Neural cell (in vitro differentiated cells): ENCODE data around the gene E2F3. TPM values are rescaled to one million over a fixed set of nuclear protein-coding genes. Genes with fewer than 3 reads are reported as not detected.

Experiments used
- H2AFZ ChIP-seq: fragments of 200-600, 300-800 bp; sonication (generic), shearing (Covaris generic); 2 replicates; pipeline ENCODE4 v1.6.0; 2014; ENCODE audit warnings: low read depth, mild to moderate bottlenecking, antibody characterized with exemption, low read length, moderate library complexity
- H3F3A ChIP-seq: fragments of 200-600 bp; shearing (Covaris generic); 2 replicates; pipeline ENCODE4 v1.6.1; 2016; ENCODE audit warnings: mild to moderate bottlenecking, moderate library complexity, mixed read lengths, antibody characterized with exemption, low read length; ENCODE audit not compliant: insufficient read depth, poor library complexity, severe bottlenecking
- H3K27ac ChIP-seq: fragments of 200-600, 300-800 bp; sonication (generic), shearing (Covaris generic); 2 replicates; pipeline ENCODE4 v1.5.1; 2014; ENCODE audit warnings: mild to moderate bottlenecking, low read length, moderate library complexity
- H3K27me3 ChIP-seq: fragments of 300-800, 200-600 bp; sonication (generic), shearing (Covaris generic); 2 replicates; pipeline ENCODE4 v1.6.0; 2014; ENCODE audit warnings: mild to moderate bottlenecking, low read depth, low read length, moderate library complexity; ENCODE audit not compliant: insufficient read depth
- H3K36me3 ChIP-seq: fragments of 300-800, 200-600 bp; sonication (generic), shearing (Covaris generic); 2 replicates; pipeline ENCODE4 v1.5.1; 2014; ENCODE audit warnings: mild to moderate bottlenecking, antibody characterized with exemption, low read length, moderate library complexity; ENCODE audit not compliant: insufficient read depth
- H3K4me2 ChIP-seq: fragments of 300-800, 200-600 bp; sonication (generic), shearing (Covaris generic); 2 replicates; pipeline ENCODE4 v1.6.0; 2014; ENCODE audit warnings: mild to moderate bottlenecking, low read length
- H3K4me3 ChIP-seq: fragments of 300-800, 200-600 bp; sonication (generic), shearing (Covaris generic); 2 replicates; pipeline ENCODE4 v1.5.1; 2014; ENCODE audit warnings: mild to moderate bottlenecking, low read length, moderate library complexity
- H3K79me2 ChIP-seq: fragments of 200-600 bp; shearing (Covaris generic); replicated peaks from 2 replicates; pipeline ENCODE4 v1.6.0; 2014; ENCODE audit warnings: mild to moderate bottlenecking, low read length, moderate library complexity; ENCODE audit not compliant: insufficient read depth
- H3K9ac ChIP-seq: fragments of 300-800, 200-600 bp; sonication (generic), shearing (Covaris generic); 2 replicates; pipeline ENCODE4 v1.6.1; 2016; ENCODE audit warnings: mild to moderate bottlenecking, low read length, mixed read lengths
- H3K9me2 ChIP-seq: fragments of 200-600 bp; shearing (Covaris generic); 2 replicates; pipeline ENCODE4 v1.6.1; 2016; ENCODE audit warnings: mild to moderate bottlenecking, low read length, mixed read lengths; ENCODE audit not compliant: insufficient read depth
- H3K9me3 ChIP-seq: fragments of 200-600, 300-800 bp; sonication (generic), shearing (Covaris generic); 2 replicates; pipeline ENCODE4 v1.6.1; 2016; ENCODE audit warnings: mild to moderate bottlenecking, mixed run types, low read length, moderate library complexity, mixed read lengths
- H4K20me1 ChIP-seq: fragments of 200-600 bp; shearing (Covaris generic); 2 replicates; pipeline ENCODE4 v1.6.1; 2016; ENCODE audit warnings: mild to moderate bottlenecking, mixed run types; ENCODE audit not compliant: insufficient read depth
- CTCF ChIP-seq: fragments of 450-650 bp; IDR thresholded peaks from 2 replicates; pipeline ENCODE4 v1.5.1; 2014; ENCODE audit warnings: antibody characterized with exemption, mild to moderate bottlenecking, moderate library complexity; ENCODE audit not compliant: poor library complexity, severe bottlenecking
- EP300 ChIP-seq: fragments of 450-650 bp; conservative IDR thresholded peaks from 2 replicates; pipeline ENCODE4 v1.6.1; 2014; ENCODE audit warnings: antibody characterized with exemption, mild to moderate bottlenecking, moderate library complexity; ENCODE audit not compliant: poor library complexity, severe bottlenecking
- EZH2 ChIP-seq: fragments of 200-600, 300-800 bp; shearing (Covaris generic), sonication (generic); IDR thresholded peaks from 2 replicates; pipeline ENCODE4 v1.6.1; 2014; ENCODE audit warnings: antibody characterized with exemption, low read length, borderline replicate concordance, mild to moderate bottlenecking; ENCODE audit not compliant: insufficient read depth, poor library complexity, severe bottlenecking
- MXI1 ChIP-seq: fragments of 450-650 bp; conservative IDR thresholded peaks from 2 replicates; pipeline ENCODE4 v1.6.1; 2014; ENCODE audit warnings: antibody characterized with exemption, mild to moderate bottlenecking; ENCODE audit not compliant: poor library complexity, severe bottlenecking
- POLR2AphosphoS5 ChIP-seq: IDR thresholded peaks from 2 replicates; pipeline ENCODE4 v1.6.1; 2012
- RAD21 ChIP-seq: fragments of 450-650 bp; conservative IDR thresholded peaks from 2 replicates; pipeline ENCODE4 v1.6.1; 2014; ENCODE audit warnings: antibody characterized with exemption, mild to moderate bottlenecking, moderate library complexity
- REST ChIP-seq: IDR thresholded peaks from 2 replicates; pipeline ENCODE4 v1.6.1; 2012; ENCODE audit warnings: borderline replicate concordance
- SMC3 ChIP-seq: fragments of 450-650 bp; conservative IDR thresholded peaks from 2 replicates; pipeline ENCODE4 v1.6.1; 2014; ENCODE audit warnings: antibody characterized with exemption, mild to moderate bottlenecking, moderate library complexity; ENCODE audit not compliant: poor library complexity
- TAF1 ChIP-seq: IDR thresholded peaks from 2 replicates; pipeline ENCODE4 v1.6.1; 2012; ENCODE audit warnings: low read depth
- polyA plus RNA-seq: library from polyadenylated mRNA; depleted of rRNA; stranded (reverse); fragments of >200 nt; gene quantifications from 2 replicates; pipeline ENCODE4 v1.2.3, GENCODE V29; 2014

E2F3 gene
- polyA plus RNA-seq, 1 donor from 2014 or later, result 4.8 TPM

DNA sequence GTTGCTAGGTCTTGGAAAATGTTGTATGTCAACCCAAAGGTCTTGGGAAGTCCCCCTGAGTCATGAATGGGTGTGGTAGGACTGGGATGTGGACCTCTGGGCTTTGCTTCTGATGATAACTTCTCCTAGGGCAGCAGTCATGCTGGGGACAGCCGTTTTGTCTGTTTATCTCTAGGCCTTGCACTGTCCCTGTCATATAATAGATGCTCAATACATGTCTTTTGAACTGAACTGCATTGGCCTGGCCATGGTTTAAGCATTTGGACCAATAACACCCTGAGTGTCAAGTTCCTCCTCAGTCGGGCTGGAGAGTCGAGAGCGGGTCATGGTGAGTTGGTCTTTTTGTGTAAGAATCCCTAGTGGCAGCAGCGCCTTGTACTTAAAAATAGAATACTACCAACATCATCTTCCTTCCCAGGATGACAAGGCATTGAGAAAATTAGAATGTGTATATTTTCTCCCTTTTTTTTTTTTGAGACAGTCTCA, 43.1 kb downstream of the E2F3 start:
- Histone ChIP-seq H4K20me1 (no peaks in the 10 kb centered on the region), H3K9me2 (no peaks in the 10 kb centered on the region), H3K36me3 (no peaks in the 10 kb centered on the region)

GRCh38 chr6:20447157-20447556, 45.5 kb downstream of the E2F3 start:
- H3K9me2 ChIP-seq, result no peaks in the 10 kb centered on the region
- H3F3A ChIP-seq, result no peaks in the 10 kb centered on the region
- H2AFZ ChIP-seq, result no peak overlapping the region
- H3K79me2 ChIP-seq, result peaks cover 10% of the 10 kb centered on the region
- H3K36me3 ChIP-seq, result no peaks in the 10 kb centered on the region
- no peaks in the 10 kb centered on the region for H3K27me3 ChIP-seq
- no peaks in the 10 kb centered on the region for H4K20me1 ChIP-seq
- no peak overlapping the region for H3K4me2 ChIP-seq
- H3K9ac ChIP-seq, result no peak overlapping the region
- no peak overlapping the region for H3K4me3 ChIP-seq
- no peak overlapping the region for H3K27ac ChIP-seq
- TF ChIP-seq SMC3 (no peak), MXI1 (no peak), EZH2 (no peak), CTCF (no peak), RAD21 (no peak), POLR2AphosphoS5 (no peak)
- H3K9me3 ChIP-seq, result no peaks in the 10 kb centered on the region

More for the DNA sequence above, 43.1 kb downstream of the E2F3 start:
- Histone ChIP-seq H3K9ac (no peak overlapping the region), H3K4me3 (no peak overlapping the region), H3K79me2 (no peaks in the 10 kb centered on the region), H2AFZ (no peak overlapping the region), H3K4me2 (no peak overlapping the region), H3K9me3 (no peaks in the 10 kb centered on the region), H3K27me3 (no peaks in the 10 kb centered on the region), H3K27ac (no peak overlapping the region), H3F3A (no peaks in the 10 kb centered on the region)
- TF ChIP-seq EZH2 (no peak), REST (no peak), MXI1 (no peak), CTCF (no peak), RAD21 (no peak), POLR2AphosphoS5 (no peak), EP300 (no peak), SMC3 (no peak), TAF1 (no peak)
